GM04503 (cell line): ENCODE data around the gene DOCK10.
A peak's percentile ranks its signal among the peaks of the same experiment; 100 is the strongest.

Experiments used
- DNase-seq: peaks from one replicate; pipeline ENCODE4 v3.0.0-alpha.2; 2012; ENCODE audit warnings: low read depth

Gene DOCK10

DNA sequence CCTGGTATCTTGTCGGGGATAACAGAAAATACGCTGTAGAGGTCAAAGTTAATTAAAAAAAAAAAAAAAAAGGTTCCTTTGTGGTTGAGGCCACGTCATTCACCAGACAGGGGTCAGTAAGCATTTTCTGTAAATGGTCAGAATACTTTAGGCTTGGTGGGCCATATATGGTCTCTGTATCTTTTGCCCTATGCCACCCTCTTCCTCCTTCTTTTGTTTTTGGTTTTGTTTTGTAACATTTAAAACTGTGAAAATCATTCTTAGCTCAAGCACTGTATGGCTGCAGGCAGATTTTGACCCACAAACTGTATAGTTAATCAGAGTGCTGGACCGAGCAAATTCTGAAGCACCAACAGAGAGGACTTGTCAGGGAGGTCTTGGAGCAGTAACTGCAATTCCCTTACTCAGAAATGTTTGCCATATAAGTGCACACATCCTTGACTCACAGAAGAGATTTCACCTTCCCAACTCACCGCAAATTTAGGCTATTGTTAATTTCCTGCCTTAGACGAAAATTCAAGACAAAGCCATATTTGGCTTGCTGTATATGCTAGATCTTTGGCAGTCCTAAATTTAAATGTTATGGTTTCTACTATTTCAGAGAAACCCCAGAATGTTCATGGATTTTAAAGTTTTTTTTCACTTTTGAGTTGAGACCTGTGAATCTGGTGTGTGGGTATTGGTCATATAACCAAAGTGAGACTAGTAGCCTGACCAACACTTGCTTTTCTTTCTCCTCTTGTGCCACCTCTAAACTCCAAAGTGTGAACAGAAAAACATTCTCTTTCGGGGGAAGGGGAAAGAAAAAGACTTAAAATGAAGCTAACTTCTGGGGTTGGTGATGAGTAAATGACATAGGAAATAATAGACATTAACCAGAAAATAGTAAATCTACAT is 65.4 kb downstream of the DOCK10 start:
- DNase-seq: no peak

GRCh38 chr2:224975761-224976160 is 66.5 kb downstream of the DOCK10 start:
- DNase-seq: no peak

- no peak for DNase-seq
Measured at GRCh38 chr2:224973112-224974016, 68.9 kb downstream of the DOCK10 start.

- DNase-seq: no peak
Measured at GRCh38 chr2:224971214-224971613, 71.1 kb downstream of the DOCK10 start.

GRCh38 chr2:224970311-224970710 is 72.0 kb downstream of the DOCK10 start:
- no peak for DNase-seq

GRCh38 chr2:224969633-224970260 is 72.5 kb downstream of the DOCK10 start:
- no peak for DNase-seq

- DNase-seq: no peak
Measured at GRCh38 chr2:224969095-224969494, 73.2 kb downstream of the DOCK10 start.

DNA sequence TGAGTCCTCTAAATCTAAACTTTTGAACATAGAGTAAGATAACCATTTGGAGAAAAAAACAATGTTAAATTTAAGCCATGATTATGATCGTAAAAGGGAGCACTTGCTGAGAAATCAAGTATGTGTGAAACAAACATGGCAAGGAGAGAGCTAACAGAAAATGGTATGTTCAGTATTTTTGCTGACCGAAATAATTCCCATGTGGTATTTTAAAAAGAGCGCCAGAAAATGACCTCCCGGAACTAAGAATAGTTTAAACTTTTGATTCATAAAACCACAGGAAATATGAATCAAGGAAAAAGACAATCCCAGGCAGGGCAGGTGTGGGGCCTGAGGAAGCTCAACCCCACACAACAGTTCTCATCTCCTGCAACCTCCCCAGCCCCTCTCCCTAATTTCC is 74.2 kb downstream of the DOCK10 start:
- no peak for DNase-seq

GRCh38 chr2:224966613-224967012 is 75.7 kb downstream of the DOCK10 start:
- no peak for DNase-seq

GRCh38 chr2:224959556-224959955 is 82.7 kb downstream of the DOCK10 start:
- DNase-seq: no peak

DNA sequence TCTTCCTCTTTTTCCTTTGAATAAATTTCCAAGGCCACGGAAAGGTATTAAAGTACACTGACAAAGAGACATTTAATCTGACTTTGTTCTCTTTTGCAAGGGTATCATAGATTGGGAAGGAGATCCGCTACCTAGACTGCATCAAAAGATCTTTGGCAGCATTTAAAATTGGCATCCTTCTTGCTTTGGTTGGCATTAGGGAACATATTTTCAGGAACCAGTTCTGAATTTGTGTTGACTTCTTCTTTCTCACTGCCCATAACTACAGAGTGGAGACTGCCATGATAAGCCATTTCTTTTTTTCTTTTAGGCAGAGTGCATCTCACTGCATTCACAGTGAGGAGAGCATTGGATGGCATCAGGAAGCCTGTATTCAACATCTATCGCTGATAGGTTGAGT is 83.4 kb downstream of the DOCK10 start:
- no peak for DNase-seq

DNA sequence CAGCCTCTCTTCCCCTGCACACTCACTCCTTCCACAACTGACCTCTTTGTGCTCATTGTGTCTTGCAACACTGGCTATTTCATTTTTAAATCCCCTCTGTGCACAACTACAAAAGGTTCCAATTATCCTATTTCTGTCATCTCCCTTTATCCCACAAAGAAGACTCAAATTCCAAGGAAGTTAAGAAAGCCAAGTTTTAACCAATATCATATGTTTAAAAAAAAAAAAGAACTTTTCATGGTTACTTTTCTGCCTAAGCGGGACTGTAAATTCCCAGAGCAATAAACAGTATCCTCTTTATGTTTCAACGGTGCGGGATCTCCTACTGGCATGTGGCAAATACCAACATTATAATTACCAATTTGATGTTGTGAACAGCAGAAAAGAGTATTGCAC is 83.8 kb downstream of the DOCK10 start:
- peak; percentile 72 for DNase-seq

DNA sequence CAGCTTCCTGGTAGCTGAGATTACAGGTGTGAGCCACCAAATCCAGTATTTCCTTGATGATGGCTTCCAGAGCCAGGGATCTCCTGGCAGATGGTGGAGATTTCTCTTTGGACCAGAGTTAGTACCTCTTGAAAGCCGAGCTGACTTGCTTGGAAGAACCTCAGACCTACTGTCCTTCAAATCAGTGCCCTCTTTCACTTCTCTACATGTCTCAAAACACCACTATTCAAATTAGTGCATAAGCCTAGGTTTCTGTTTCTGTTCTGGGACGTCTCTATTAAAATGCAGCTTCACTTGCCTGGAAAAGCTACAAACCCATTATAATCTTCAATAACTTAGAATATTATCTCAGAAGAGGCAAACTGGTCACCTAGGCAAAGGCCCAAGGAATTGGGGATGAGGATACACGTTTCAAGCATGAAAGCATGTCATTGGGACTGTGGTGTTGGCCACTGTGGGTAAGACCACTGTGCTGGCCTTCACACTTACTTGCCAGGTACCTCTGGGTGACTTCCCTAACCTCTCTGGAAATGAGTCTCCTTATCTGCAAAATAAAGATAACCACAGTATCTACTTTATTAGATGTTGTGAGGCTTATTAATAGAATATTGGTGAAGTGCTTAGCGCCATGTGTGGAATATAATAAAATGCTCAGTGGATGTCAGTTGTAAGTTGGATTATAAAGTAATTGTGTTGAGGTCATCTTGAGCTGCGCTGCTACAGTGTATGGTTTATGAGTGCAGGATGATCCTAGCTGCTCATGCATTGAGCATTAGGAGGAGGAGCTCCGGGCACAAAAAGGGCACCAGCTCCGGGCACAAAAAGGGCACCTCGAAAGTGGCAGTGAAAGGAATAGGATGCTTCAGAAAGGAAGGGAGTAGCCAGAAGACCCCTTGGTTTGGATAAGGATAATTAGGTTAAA is 84.5 kb downstream of the DOCK10 start:
- no peak for DNase-seq

GRCh38 chr2:224956706-224957105 is 85.6 kb downstream of the DOCK10 start:
- no peak for DNase-seq

DNA sequence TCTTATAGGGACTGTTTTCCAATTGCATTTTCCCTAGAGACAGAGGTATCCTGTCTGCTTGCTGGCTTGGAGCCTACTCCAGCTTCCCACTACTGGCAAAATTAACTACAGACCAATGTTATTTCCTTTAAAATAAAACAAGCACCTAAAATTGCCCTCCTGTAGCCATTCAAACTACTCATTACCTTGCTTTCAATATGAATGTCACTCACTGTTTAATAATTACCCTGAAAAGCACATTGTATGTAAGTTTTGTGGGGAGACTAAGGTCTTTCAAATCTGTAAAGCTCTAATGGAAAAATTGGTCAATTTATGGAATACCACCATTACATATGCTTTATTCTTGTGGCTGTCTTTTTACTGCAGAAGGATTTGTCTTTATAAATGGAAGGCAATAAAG is 87.3 kb downstream of the DOCK10 start:
- no peak for DNase-seq

- DNase-seq: no peak
Measured at GRCh38 chr2:224952936-224953657, 89.2 kb downstream of the DOCK10 start.

DNA sequence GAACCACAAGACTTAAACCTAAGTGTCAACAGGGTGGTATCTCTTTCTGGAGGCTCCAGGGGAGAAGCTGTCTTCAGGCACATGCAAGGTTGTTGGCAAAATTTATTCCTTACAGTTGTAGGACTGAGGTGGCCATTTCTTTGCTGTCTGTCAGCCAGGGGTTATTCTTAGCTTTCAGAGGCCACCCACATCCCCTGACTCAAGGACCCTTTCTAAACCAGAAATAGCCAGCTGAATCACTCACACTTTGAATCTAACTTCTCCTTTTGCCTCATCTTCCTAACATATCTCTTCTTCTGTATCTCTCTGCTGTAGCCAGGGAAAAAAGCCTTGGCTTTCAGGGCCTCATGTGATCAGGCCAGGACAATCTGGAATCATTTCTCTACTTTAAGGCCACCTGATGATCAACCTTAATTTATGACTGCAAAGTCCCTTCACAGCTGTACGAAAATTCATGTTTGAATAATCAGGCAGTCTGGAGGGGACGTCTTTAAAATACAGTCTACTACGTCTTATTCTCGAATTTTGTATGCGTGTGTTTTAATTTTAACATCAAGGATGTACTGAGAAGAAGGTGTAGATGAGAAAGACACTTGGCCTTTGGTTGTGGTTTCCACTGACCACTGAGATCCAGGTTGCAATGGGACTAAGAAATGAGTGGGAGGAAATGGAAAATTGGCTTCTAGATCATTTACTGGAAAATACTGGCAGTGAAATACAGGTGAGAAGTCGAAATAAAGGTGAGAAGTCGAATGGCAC is 90.4 kb downstream of the DOCK10 start:
- no peak for DNase-seq

GRCh38 chr2:224948859-224949258 is 93.4 kb downstream of the DOCK10 start:
- no peak for DNase-seq

GRCh38 chr2:224948005-224948404 is 94.3 kb downstream of the DOCK10 start:
- no peak for DNase-seq

GRCh38 chr2:224947566-224947965 is 94.7 kb downstream of the DOCK10 start:
- DNase-seq: no peak
